VCaP (cell line): Measurements from ENCODE around the gene FBN1.

Source experiments
- H3K27ac ChIP-seq: fragments of 450-650 bp; 2 replicates; pipeline ENCODE4 v1.5.1; 2017
- CTCF ChIP-seq: fragments of 450-650 bp; conservative IDR thresholded peaks from 2 replicates; pipeline ENCODE4 v1.5.1; 2017; ENCODE audit warnings: mild to moderate bottlenecking, moderate library complexity

The FBN1 gene

GRCh38 chr15:48432688-48433087, 212.8 kb downstream of the FBN1 start:
- TF ChIP-seq CTCF = no peak
- no peak overlapping the region for H3K27ac ChIP-seq

GRCh38 chr15:48427960-48428547, 217.5 kb downstream of the FBN1 start:
- H3K27ac ChIP-seq = no peak overlapping the region
- no peak for TF ChIP-seq CTCF

GRCh38 chr15:48427479-48427878, 218.0 kb downstream of the FBN1 start:
- no peak overlapping the region for H3K27ac ChIP-seq
- TF ChIP-seq CTCF = no peak

- H3K27ac ChIP-seq = no peak overlapping the region
These were observed 218.6 kb downstream of the FBN1 start for GRCh38 chr15:48426941-48427340.

GRCh38 chr15:48426044-48426443, 219.5 kb downstream of the FBN1 start:
- TF ChIP-seq CTCF = no peak
- H3K27ac ChIP-seq = no peak overlapping the region

More at GRCh38 chr15:48426941-48427340, 218.6 kb downstream of the FBN1 start:
- TF ChIP-seq CTCF = no peak

GRCh38 chr15:48425051-48425450, 220.5 kb downstream of the FBN1 start:
- TF ChIP-seq CTCF = no peak
- H3K27ac ChIP-seq = no peak overlapping the region

GRCh38 chr15:48423896-48424475, 221.5 kb downstream of the FBN1 start:
- no peak overlapping the region for H3K27ac ChIP-seq
- TF ChIP-seq CTCF = no peak
